ENCODE results near the gene LINS1.

Gene LINS1

GRCh38 chr15:100560323-100560722, 41.7 kb downstream of the LINS1 start:
- DNase-seq (ENCODE audit: extremely low spot score), result no peak
- ChIA-PET POLR2A (no interaction called here), CTCF (interaction anchor here (0.6 kb wide), 1 partner anchor 448 kb away, joined by 4 read pairs; no protein-coding TSS in a partner anchor)
- TF ChIP-seq BHLHE40 (IDR thresholded peaks at IDR 0.05; ENCODE audit: borderline replicate concordance) (no peak), ARNT (IDR thresholded peaks at IDR 0.05) (no peak), ELF4 (IDR thresholded peaks at IDR 0.05) (no peak), PKNOX1 (IDR thresholded peaks at IDR 0.05) (no peak), CTBP1 (IDR thresholded peaks at IDR 0.05; ENCODE audit: borderline replicate concordance) (no peak), HDGF (IDR thresholded peaks at IDR 0.05; ENCODE audit: borderline replicate concordance) (no peak), SP1 (IDR thresholded peaks at IDR 0.05) (no peak), ZNF384 (IDR thresholded peaks at IDR 0.05) (no peak), SUZ12 (IDR thresholded peaks at IDR 0.05) (no peak)

GRCh38 chr15:100559330-100559729, 42.7 kb downstream of the LINS1 start:
- TF ChIP-seq HDGF (IDR thresholded peaks at IDR 0.05; ENCODE audit: borderline replicate concordance) (no peak), FOXA1 (IDR thresholded peaks at IDR 0.05) (no peak), L3MBTL2 (conservative IDR thresholded peaks at IDR 0.05) (no peak), CTBP1 (IDR thresholded peaks at IDR 0.05; ENCODE audit: borderline replicate concordance) (no peak), ARNT (IDR thresholded peaks at IDR 0.05) (no peak), SUZ12 (IDR thresholded peaks at IDR 0.05) (no peak), ELF4 (IDR thresholded peaks at IDR 0.05) (no peak), TARDBP (IDR thresholded peaks at IDR 0.05) (no peak), PKNOX1 (IDR thresholded peaks at IDR 0.05) (no peak), FOXM1 (IDR thresholded peaks at IDR 0.05; ENCODE audit: borderline replicate concordance) (no peak)
- CTCF ChIA-PET, result no interaction called here
- DNase-seq (ENCODE audit: extremely low spot score), result no peak
- POLR2A ChIA-PET, result no interaction called here

- CTCF ChIA-PET, result no interaction called here
- no peak for DNase-seq (ENCODE audit: extremely low spot score)
- TF ChIP-seq ARNT (IDR thresholded peaks at IDR 0.05) (no peak), BHLHE40 (IDR thresholded peaks at IDR 0.05; ENCODE audit: borderline replicate concordance) (no peak), ELF4 (IDR thresholded peaks at IDR 0.05) (no peak), L3MBTL2 (conservative IDR thresholded peaks at IDR 0.05) (no peak), FOXA1 (IDR thresholded peaks at IDR 0.05) (no peak), LEF1 (IDR thresholded peaks at IDR 0.05; ENCODE audit: borderline replicate concordance) (no peak), NFRKB (IDR thresholded peaks at IDR 0.05) (no peak), TARDBP (IDR thresholded peaks at IDR 0.05) (no peak), SP1 (IDR thresholded peaks at IDR 0.05) (no peak), SUZ12 (IDR thresholded peaks at IDR 0.05) (no peak), HDGF (IDR thresholded peaks at IDR 0.05; ENCODE audit: borderline replicate concordance) (no peak)
- POLR2A ChIA-PET, result no interaction called here
These were observed 43.2 kb downstream of the LINS1 start for GRCh38 chr15:100558771-100559254.

GRCh38 chr15:100553468-100553867, 48.5 kb downstream of the LINS1 start:
- no peak for TF ChIP-seq BHLHE40 (IDR thresholded peaks at IDR 0.05; ENCODE audit: borderline replicate concordance)
- no peak for TF ChIP-seq PKNOX1 (IDR thresholded peaks at IDR 0.05)
- TF ChIP-seq NFRKB (IDR thresholded peaks at IDR 0.05), result no peak
- no peak for TF ChIP-seq ARNT (IDR thresholded peaks at IDR 0.05)
- no peak for TF ChIP-seq CTBP1 (IDR thresholded peaks at IDR 0.05; ENCODE audit: borderline replicate concordance)
- DNase-seq (ENCODE audit: extremely low spot score), result no peak
- POLR2A ChIA-PET, result no interaction called here
- CTCF ChIA-PET, result no interaction called here

- CTCF ChIA-PET, result no interaction called here
- POLR2A ChIA-PET, result no interaction called here
These were observed 54.0 kb downstream of the LINS1 start for GRCh38 chr15:100547961-100548360.

GRCh38 chr15:100544946-100545345, 57.0 kb downstream of the LINS1 start:
- TF ChIP-seq FOXK2 (IDR thresholded peaks at IDR 0.05), result no peak
- TF ChIP-seq ARNT (IDR thresholded peaks at IDR 0.05), result no peak
- no peak for TF ChIP-seq FOXM1 (IDR thresholded peaks at IDR 0.05; ENCODE audit: borderline replicate concordance)
- TF ChIP-seq LEF1 (IDR thresholded peaks at IDR 0.05; ENCODE audit: borderline replicate concordance), result no peak
- no peak for TF ChIP-seq ELF4 (IDR thresholded peaks at IDR 0.05)
- no peak for TF ChIP-seq PKNOX1 (IDR thresholded peaks at IDR 0.05)
- TF ChIP-seq NFRKB (IDR thresholded peaks at IDR 0.05), result no peak
- TF ChIP-seq L3MBTL2 (conservative IDR thresholded peaks at IDR 0.05), result no peak
- TF ChIP-seq CTBP1 (IDR thresholded peaks at IDR 0.05; ENCODE audit: borderline replicate concordance), result no peak
- ChIA-PET POLR2A (no interaction called here), CTCF (no interaction called here)
- DNase-seq (ENCODE audit: extremely low spot score), result no peak

More at GRCh38 chr15:100547961-100548360, 54.0 kb downstream of the LINS1 start:
- no peak for TF ChIP-seq CTBP1 (IDR thresholded peaks at IDR 0.05; ENCODE audit: borderline replicate concordance)
- no peak for TF ChIP-seq FOXA1 (IDR thresholded peaks at IDR 0.05)
- no peak for TF ChIP-seq HDGF (IDR thresholded peaks at IDR 0.05; ENCODE audit: borderline replicate concordance)
- TF ChIP-seq ELF4 (IDR thresholded peaks at IDR 0.05), result no peak
- TF ChIP-seq TARDBP (IDR thresholded peaks at IDR 0.05), result no peak
- no peak for TF ChIP-seq SUZ12 (IDR thresholded peaks at IDR 0.05)
- TF ChIP-seq ZNF384 (IDR thresholded peaks at IDR 0.05), result no peak
- no peak for TF ChIP-seq PKNOX1 (IDR thresholded peaks at IDR 0.05)
- TF ChIP-seq FOXK2 (IDR thresholded peaks at IDR 0.05), result no peak
- no peak for TF ChIP-seq NFRKB (IDR thresholded peaks at IDR 0.05)
- no peak for DNase-seq (ENCODE audit: extremely low spot score)
